HCT116 (cell line): ENCODE results near the gene PRKAG3. TPM values are rescaled to one million over a fixed set of nuclear protein-coding genes. Genes with fewer than 3 reads are reported as not detected.

Experiments used
- ATAC-seq: fragments of 200-7000 bp; cut with Tn5 transposase; 2 replicates; pipeline ENCODE4 v1.9.1; 2020; ENCODE audit warnings: mild to moderate bottlenecking, moderate library complexity
- BruUV-seq: library from RNA; stranded (reverse); fragments of 400-500 nt; replicated peaks from 2 replicates; lab custom pipeline; 2021; lab: Mats Ljungman, UMichigan
- CTCF ChIA-PET: fragments of 300-600 bp; sonication (Branson Sonifier 250); formaldehyde crosslinking; loops from one replicate; lab custom pipeline; 2021; ENCODE audit warnings: antibody characterized with exemption; lab: Charles Lee
- POLR2A ChIA-PET: fragments of 300-600, 350-600 bp; sonication (Branson Sonifier 250); formaldehyde crosslinking; loops from one replicate; lab custom pipeline; 2021; ENCODE audit warnings: antibody characterized with exemption; lab: Charles Lee
- RAD21 ChIA-PET, 2 experiments: fragments of 300-600 bp; sonication (Branson Sonifier 250); formaldehyde crosslinking; loops; one replicate each; lab custom pipeline; 2023; ENCODE audit warnings: low total read pairs in 2 of 2; ENCODE audit not compliant: uncharacterized antibody in 2 of 2, unreplicated experiment in 2 of 2, low non-redundant PET in 1 of 2; lab: Charles Lee
- DNase-seq: peaks from one replicate; pipeline ENCODE4 v3.0.0-alpha.2; 2010; ENCODE audit warnings: low read depth, low spot score
- H2AFZ ChIP-seq: fragments of 200-600 bp; shearing (Covaris generic), sonication (generic); 2 replicates; pipeline ENCODE4 v1.6.1; 2017; ENCODE audit warnings: low read depth, mixed run types, mixed read lengths, antibody characterized with exemption, low read length; ENCODE audit not compliant: poor library complexity, severe bottlenecking
- H3K27ac ChIP-seq: 2 replicates; pipeline ENCODE4 v1.5.1; 2012; ENCODE audit warnings: low read depth, low read length
- H3K27me3 ChIP-seq: fragments of 200-600 bp; sonication (generic); 2 replicates; pipeline ENCODE4 v1.6.1; 2016; ENCODE audit warnings: mixed run types, low read length, mixed read lengths; ENCODE audit not compliant: insufficient read depth
- H3K36me3 ChIP-seq, 2 experiments: fragments of 200-500 bp in 1 of 2; fragments of 200-600 bp in 1 of 2; sonication (Bioruptor generic) in 1 of 2; sonication (generic) in 1 of 2; 2 replicates each; pipeline versions ENCODE4 v1.5.1 to v1.6.1; 2014 to 2016; ENCODE audit warnings: low read length in 2 of 2, inconsistent platforms in 1 of 2, mixed read lengths in 1 of 2, mixed run types in 1 of 2; ENCODE audit not compliant: insufficient read depth in 2 of 2, control insufficient read depth in 1 of 2
- H3K4me1 ChIP-seq, 2 experiments: fragments of 200-600 bp in 1 of 2; sonication (generic) in 1 of 2; 2 replicates each; pipeline versions ENCODE4 v1.5.1 to v1.6.1; 2012 to 2017; ENCODE audit warnings: low read length in 2 of 2, inconsistent platforms in 1 of 2, mild to moderate bottlenecking in 1 of 2, mixed read lengths in 1 of 2, mixed run types in 1 of 2, moderate library complexity in 1 of 2; ENCODE audit not compliant: insufficient read depth in 2 of 2, control insufficient read depth in 1 of 2
- H3K4me2 ChIP-seq: fragments of 200-600 bp; sonication (generic); 2 replicates; pipeline ENCODE4 v1.6.1; 2017; ENCODE audit warnings: mixed run types, low read length, mixed read lengths
- H3K4me3 ChIP-seq, 2 experiments: fragments of 200-600 bp in 1 of 2; sonication (generic) in 1 of 2; replicated peaks in 1 of 2; 2 replicates each; pipeline ENCODE4 v1.5.1; 2011 to 2016; ENCODE audit warnings: low read length in 2 of 2, control low read depth in 1 of 2, low read depth in 1 of 2, mild to moderate bottlenecking in 1 of 2, mixed read lengths in 1 of 2, mixed run types in 1 of 2
- H3K79me2 ChIP-seq: fragments of 200-600 bp; sonication (generic); 2 replicates; pipeline ENCODE4 v1.6.1; 2017; ENCODE audit warnings: mild to moderate bottlenecking, mixed run types, low read length, moderate library complexity, mixed read lengths; ENCODE audit not compliant: insufficient read depth
- H3K9ac ChIP-seq: fragments of 200-600 bp; sonication (generic); 2 replicates; pipeline ENCODE4 v1.6.1; 2016; ENCODE audit warnings: low read length, mixed read lengths
- H3K9me2 ChIP-seq: fragments of 200-600 bp; sonication (generic), shearing (Covaris generic); 2 replicates; pipeline ENCODE4 v1.6.1; 2017; ENCODE audit warnings: mixed run types, mild to moderate bottlenecking, moderate library complexity; ENCODE audit not compliant: insufficient read depth
- H3K9me3 ChIP-seq, 2 experiments: fragments of 200-500 bp in 1 of 2; fragments of 200-600 bp in 1 of 2; sonication (Bioruptor generic) in 1 of 2; sonication (generic) in 1 of 2; 2 replicates each; pipeline ENCODE4 v1.6.1; 2014 to 2017; ENCODE audit warnings: low read length in 2 of 2, mixed read lengths in 2 of 2, inconsistent platforms in 1 of 2, low read depth in 1 of 2, mild to moderate bottlenecking in 1 of 2, mixed run types in 1 of 2, moderate library complexity in 1 of 2; ENCODE audit not compliant: control insufficient read depth in 1 of 2, insufficient read depth in 1 of 2
- H4K20me1 ChIP-seq: fragments of 200-600 bp; sonication (generic), shearing (Covaris generic); 2 replicates; pipeline ENCODE4 v1.6.1; 2017; ENCODE audit warnings: mixed run types, mild to moderate bottlenecking, moderate library complexity; ENCODE audit not compliant: insufficient read depth
- CBX3 ChIP-seq: IDR thresholded peaks from 2 replicates; pipeline ENCODE4 v1.6.1; 2012; ENCODE audit warnings: low read depth
- EGR1 ChIP-seq: IDR thresholded peaks from 2 replicates; pipeline ENCODE4 v1.6.1; 2012; ENCODE audit warnings: low read depth
- ELF1 ChIP-seq: IDR thresholded peaks from 2 replicates; pipeline ENCODE4 v1.6.1; 2012; ENCODE audit warnings: low read depth, borderline replicate concordance
- JUND ChIP-seq: IDR thresholded peaks from 2 replicates; pipeline ENCODE4 v1.6.1; 2012
- POLR2A ChIP-seq: IDR thresholded peaks from 2 replicates; pipeline ENCODE4 v1.7.0; 2011; ENCODE audit warnings: borderline replicate concordance; ENCODE audit not compliant: insufficient read depth, insufficient read length; ENCODE audit errors: extremely low read depth
- POLR2AphosphoS5 ChIP-seq: IDR thresholded peaks from 2 replicates; pipeline ENCODE4 v1.6.1; 2011; ENCODE audit warnings: mild to moderate bottlenecking, low read depth, low read length, moderate library complexity
- RAD21 ChIP-seq: IDR thresholded peaks from 2 replicates; pipeline ENCODE4 v1.6.1; 2012; ENCODE audit warnings: low read depth, mild to moderate bottlenecking
- SIN3A ChIP-seq: IDR thresholded peaks from 2 replicates; pipeline ENCODE4 v1.6.1; 2012; ENCODE audit warnings: low read depth
- SP1 ChIP-seq: IDR thresholded peaks from 2 replicates; pipeline ENCODE4 v1.6.1; 2012; ENCODE audit warnings: low read depth
- SRF ChIP-seq: IDR thresholded peaks from 2 replicates; pipeline ENCODE4 v1.6.1; 2012; ENCODE audit warnings: low read depth
- TCF7L2 ChIP-seq: IDR thresholded peaks from 2 replicates; pipeline ENCODE4 v1.7.0; 2011; ENCODE audit warnings: borderline replicate concordance, inconsistent platforms; ENCODE audit not compliant: insufficient read depth, insufficient read length; ENCODE audit errors: extremely low read depth
- YY1 ChIP-seq: IDR thresholded peaks from 2 replicates; pipeline ENCODE4 v1.6.1; 2011; ENCODE audit warnings: low read length, low read depth, moderate library complexity, mild to moderate bottlenecking; ENCODE audit not compliant: insufficient replicate concordance; ENCODE audit errors: extremely low read depth
- ZNF274 ChIP-seq: fragments of 200-500 bp; sonication (Bioruptor generic); IDR thresholded peaks from 2 replicates; pipeline ENCODE4 v1.6.1; 2014; ENCODE audit warnings: mild to moderate bottlenecking, low read depth, low read length, inconsistent platforms
- intact Hi-C: fragments of 100-400 bp; cut with micrococcal nuclease; formaldehyde crosslinking; loops from 2 replicates; pipeline ENCODE4 v1.10.0; 2022
- total RNA-seq: library from RNA; stranded (reverse); gene quantifications from one replicate; pipeline ENCODE4 v1.2.1, GENCODE V29; 2021; ENCODE audit not compliant: unreplicated experiment
- TF ChIP-seq, protein P1 (sequence below): IDR thresholded peaks from 2 replicates; pipeline ENCODE4 v1.6.1; 2012
- TF ChIP-seq, protein P2 (sequence below): IDR thresholded peaks from 2 replicates; pipeline ENCODE4 v1.6.1; 2012; ENCODE audit warnings: low read depth
- TF ChIP-seq, protein P3 (sequence below): IDR thresholded peaks from 2 replicates; pipeline ENCODE4 v1.6.1; 2011; ENCODE audit warnings: mild to moderate bottlenecking, low read length, moderate library complexity; ENCODE audit not compliant: insufficient replicate concordance; ENCODE audit errors: extremely low read depth
- TF ChIP-seq, protein P4 (sequence below), 3 experiments: fragments of 200-600 bp in 1 of 3; sonication (generic) in 1 of 3; IDR thresholded peaks in 2 of 3; conservative IDR thresholded peaks in 1 of 3; 2 replicates each; pipeline ENCODE4 v1.5.1; 2012 to 2017; ENCODE audit warnings: low read depth in 2 of 3, low read length in 2 of 3, antibody characterized with exemption in 1 of 3, borderline replicate concordance in 1 of 3, control low read depth in 1 of 3, mild to moderate bottlenecking in 1 of 3, mixed read lengths in 1 of 3, mixed run types in 1 of 3, moderate library complexity in 1 of 3; ENCODE audit not compliant: insufficient read depth in 1 of 3

PRKAG3 gene
- total RNA-seq, 1 experiment from 2014 or later: not detected

DNA sequence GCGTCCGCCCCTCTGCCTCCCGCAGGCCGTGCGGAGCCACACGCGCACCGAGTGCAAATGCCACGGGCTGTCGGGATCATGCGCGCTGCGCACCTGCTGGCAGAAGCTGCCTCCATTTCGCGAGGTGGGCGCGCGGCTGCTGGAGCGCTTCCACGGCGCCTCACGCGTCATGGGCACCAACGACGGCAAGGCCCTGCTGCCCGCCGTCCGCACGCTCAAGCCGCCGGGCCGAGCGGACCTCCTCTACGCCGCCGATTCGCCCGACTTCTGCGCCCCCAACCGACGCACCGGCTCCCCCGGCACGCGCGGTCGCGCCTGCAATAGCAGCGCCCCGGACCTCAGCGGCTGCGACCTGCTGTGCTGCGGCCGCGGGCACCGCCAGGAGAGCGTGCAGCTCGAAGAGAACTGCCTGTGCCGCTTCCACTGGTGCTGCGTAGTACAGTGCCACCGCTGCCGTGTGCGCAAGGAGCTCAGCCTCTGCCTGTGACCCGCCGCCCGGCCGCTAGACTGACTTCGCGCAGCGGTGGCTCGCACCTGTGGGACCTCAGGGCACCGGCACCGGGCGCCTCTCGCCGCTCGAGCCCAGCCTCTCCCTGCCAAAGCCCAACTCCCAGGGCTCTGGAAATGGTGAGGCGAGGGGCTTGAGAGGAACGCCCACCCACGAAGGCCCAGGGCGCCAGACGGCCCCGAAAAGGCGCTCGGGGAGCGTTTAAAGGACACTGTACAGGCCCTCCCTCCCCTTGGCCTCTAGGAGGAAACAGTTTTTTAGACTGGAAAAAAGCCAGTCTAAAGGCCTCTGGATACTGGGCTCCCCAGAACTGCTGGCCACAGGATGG lies 42.0 kb upstream of the PRKAG3 start:
- no peaks in the 10 kb centered on the region for H3K9me3 ChIP-seq
- no peaks in the 10 kb centered on the region for H3K36me3 ChIP-seq
- ChIA-PET POLR2A (no interaction called here), RAD21 (no interaction called here), CTCF (interaction anchor here (1.2 to 15.1 kb wide), 2 partner anchors 21 to 123 kb away, joined by 3 to 278 read pairs; no protein-coding TSS in a partner anchor)
- no peak overlapping the region for H2AFZ ChIP-seq
- H4K20me1 ChIP-seq: no peaks in the 10 kb centered on the region
- no peak for DNase-seq
- TF ChIP-seq EGR1 (no peak), ELF1 (no peak), POLR2AphosphoS5 (no peak), SRF (no peak), POLR2A (no peak), ZNF274 (no peak), CBX3 (no peak), SP1 (no peak), YY1 (no peak), RAD21 (no peak), JUND (no peak), TCF7L2 (no peak), SIN3A (no peak)
- TF ChIP-seq, protein P1, sequence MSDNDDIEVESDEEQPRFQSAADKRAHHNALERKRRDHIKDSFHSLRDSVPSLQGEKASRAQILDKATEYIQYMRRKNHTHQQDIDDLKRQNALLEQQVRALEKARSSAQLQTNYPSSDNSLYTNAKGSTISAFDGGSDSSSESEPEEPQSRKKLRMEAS: no peak
- TF ChIP-seq, protein P2, sequence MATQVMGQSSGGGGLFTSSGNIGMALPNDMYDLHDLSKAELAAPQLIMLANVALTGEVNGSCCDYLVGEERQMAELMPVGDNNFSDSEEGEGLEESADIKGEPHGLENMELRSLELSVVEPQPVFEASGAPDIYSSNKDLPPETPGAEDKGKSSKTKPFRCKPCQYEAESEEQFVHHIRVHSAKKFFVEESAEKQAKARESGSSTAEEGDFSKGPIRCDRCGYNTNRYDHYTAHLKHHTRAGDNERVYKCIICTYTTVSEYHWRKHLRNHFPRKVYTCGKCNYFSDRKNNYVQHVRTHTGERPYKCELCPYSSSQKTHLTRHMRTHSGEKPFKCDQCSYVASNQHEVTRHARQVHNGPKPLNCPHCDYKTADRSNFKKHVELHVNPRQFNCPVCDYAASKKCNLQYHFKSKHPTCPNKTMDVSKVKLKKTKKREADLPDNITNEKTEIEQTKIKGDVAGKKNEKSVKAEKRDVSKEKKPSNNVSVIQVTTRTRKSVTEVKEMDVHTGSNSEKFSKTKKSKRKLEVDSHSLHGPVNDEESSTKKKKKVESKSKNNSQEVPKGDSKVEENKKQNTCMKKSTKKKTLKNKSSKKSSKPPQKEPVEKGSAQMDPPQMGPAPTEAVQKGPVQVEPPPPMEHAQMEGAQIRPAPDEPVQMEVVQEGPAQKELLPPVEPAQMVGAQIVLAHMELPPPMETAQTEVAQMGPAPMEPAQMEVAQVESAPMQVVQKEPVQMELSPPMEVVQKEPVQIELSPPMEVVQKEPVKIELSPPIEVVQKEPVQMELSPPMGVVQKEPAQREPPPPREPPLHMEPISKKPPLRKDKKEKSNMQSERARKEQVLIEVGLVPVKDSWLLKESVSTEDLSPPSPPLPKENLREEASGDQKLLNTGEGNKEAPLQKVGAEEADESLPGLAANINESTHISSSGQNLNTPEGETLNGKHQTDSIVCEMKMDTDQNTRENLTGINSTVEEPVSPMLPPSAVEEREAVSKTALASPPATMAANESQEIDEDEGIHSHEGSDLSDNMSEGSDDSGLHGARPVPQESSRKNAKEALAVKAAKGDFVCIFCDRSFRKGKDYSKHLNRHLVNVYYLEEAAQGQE: no peak
- TF ChIP-seq, protein P3, sequence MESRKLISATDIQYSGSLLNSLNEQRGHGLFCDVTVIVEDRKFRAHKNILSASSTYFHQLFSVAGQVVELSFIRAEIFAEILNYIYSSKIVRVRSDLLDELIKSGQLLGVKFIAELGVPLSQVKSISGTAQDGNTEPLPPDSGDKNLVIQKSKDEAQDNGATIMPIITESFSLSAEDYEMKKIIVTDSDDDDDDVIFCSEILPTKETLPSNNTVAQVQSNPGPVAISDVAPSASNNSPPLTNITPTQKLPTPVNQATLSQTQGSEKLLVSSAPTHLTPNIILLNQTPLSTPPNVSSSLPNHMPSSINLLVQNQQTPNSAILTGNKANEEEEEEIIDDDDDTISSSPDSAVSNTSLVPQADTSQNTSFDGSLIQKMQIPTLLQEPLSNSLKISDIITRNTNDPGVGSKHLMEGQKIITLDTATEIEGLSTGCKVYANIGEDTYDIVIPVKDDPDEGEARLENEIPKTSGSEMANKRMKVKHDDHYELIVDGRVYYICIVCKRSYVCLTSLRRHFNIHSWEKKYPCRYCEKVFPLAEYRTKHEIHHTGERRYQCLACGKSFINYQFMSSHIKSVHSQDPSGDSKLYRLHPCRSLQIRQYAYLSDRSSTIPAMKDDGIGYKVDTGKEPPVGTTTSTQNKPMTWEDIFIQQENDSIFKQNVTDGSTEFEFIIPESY: no peak
- TF ChIP-seq, protein P4, sequence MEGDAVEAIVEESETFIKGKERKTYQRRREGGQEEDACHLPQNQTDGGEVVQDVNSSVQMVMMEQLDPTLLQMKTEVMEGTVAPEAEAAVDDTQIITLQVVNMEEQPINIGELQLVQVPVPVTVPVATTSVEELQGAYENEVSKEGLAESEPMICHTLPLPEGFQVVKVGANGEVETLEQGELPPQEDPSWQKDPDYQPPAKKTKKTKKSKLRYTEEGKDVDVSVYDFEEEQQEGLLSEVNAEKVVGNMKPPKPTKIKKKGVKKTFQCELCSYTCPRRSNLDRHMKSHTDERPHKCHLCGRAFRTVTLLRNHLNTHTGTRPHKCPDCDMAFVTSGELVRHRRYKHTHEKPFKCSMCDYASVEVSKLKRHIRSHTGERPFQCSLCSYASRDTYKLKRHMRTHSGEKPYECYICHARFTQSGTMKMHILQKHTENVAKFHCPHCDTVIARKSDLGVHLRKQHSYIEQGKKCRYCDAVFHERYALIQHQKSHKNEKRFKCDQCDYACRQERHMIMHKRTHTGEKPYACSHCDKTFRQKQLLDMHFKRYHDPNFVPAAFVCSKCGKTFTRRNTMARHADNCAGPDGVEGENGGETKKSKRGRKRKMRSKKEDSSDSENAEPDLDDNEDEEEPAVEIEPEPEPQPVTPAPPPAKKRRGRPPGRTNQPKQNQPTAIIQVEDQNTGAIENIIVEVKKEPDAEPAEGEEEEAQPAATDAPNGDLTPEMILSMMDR (IDR thresholded peaks at IDR 0.05 in 2 of 3, conservative IDR thresholded peaks at IDR 0.05 in 1 of 3; ENCODE audit: borderline replicate concordance in 1 of 3, insufficient read depth in 1 of 3, low read depth in 2 of 3, low read length in 2 of 3): no peak
- no peaks in the 10 kb centered on the region for H3K9me2 ChIP-seq
- no TSS peak for BruUV-seq
- H3K4me1 ChIP-seq: peaks cover 0 to 5% of the 10 kb centered on the region in 2 experiments; a peak in 2 of 4 replicates
- ATAC-seq: no peak
- H3K4me2 ChIP-seq: no peak overlapping the region
- no peaks in the 10 kb centered on the region for H3K27me3 ChIP-seq
- H3K27ac ChIP-seq: no peak overlapping the region
- no peaks in the 10 kb centered on the region for H3K79me2 ChIP-seq
- intact Hi-C loops: no loop called here
- no peak overlapping the region for H3K4me3 ChIP-seq
- H3K9ac ChIP-seq: no peak overlapping the region
